Measurements from ENCODE around the gene FOXP4.

The FOXP4 gene

GRCh38 chr6:41568585-41569384, 22.6 kb downstream of the FOXP4 start:
- no peak overlapping the region for H3K9ac ChIP-seq
- peaks cover 15 to 71% (median 42%) of the 10 kb centered on the region in 11 experiments; a peak in 16 of 22 replicates for H4K20me1 ChIP-seq
- H3K4me1 ChIP-seq = peaks cover 25 to 51% (median 43%) of the 10 kb centered on the region in 10 experiments
- H3K27ac ChIP-seq = no peak overlapping the region
- no peak overlapping the region; a peak in 1 of 22 replicates for H3K4me2 ChIP-seq
- no peak for TF ChIP-seq Cebpa-rat (IDR thresholded peaks at IDR 0.05)
- H3K27me3 ChIP-seq = no peaks in the 10 kb centered on the region
- no peak overlapping the region for H3K4me3 ChIP-seq
- H3K9me3 ChIP-seq (replicated peaks in 1 of 11) = no peaks in the 10 kb centered on the region
- H3K36me3 ChIP-seq = peaks cover 42 to 91% (median 75%) of the 10 kb centered on the region in 11 experiments

GRCh38 chr6:41570259-41570615, 24.1 kb downstream of the FOXP4 start:
- Histone ChIP-seq H3K27ac (no peak overlapping the region), H3K4me3 (no peak overlapping the region), H3K36me3 (peaks cover 40 to 86% (median 77%) of the 10 kb centered on the region in 11 experiments), H3K9me3 (replicated peaks in 1 of 11) (no peaks in the 10 kb centered on the region), H4K20me1 (peaks cover 11 to 65% (median 45%) of the 10 kb centered on the region in 11 experiments; a peak in 14 of 22 replicates), H3K4me1 (peaks cover 34 to 63% (median 52%) of the 10 kb centered on the region in 10 experiments), H3K27me3 (no peaks in the 10 kb centered on the region), H3K4me2 (peak overlapping the region in 5 of 11 experiments; percentile 9 to 82 (median 65); a peak in 9 of 22 replicates), H3K9ac (peak overlapping the region in 1 of 11 experiments; percentile 15; a peak in 1 of 22 replicates)
- TF ChIP-seq Cebpa-rat (IDR thresholded peaks at IDR 0.05) = no peak

GRCh38 chr6:41571021-41571780, 25.0 kb downstream of the FOXP4 start:
- Histone ChIP-seq H3K36me3 (peaks cover 31 to 77% (median 68%) of the 10 kb centered on the region in 11 experiments), H3K27ac (peak overlapping the region in 2 of 11 experiments; percentile 18 to 34; a peak in 3 of 22 replicates), H3K4me3 (no peak overlapping the region), H4K20me1 (peaks cover 11 to 64% (median 39%) of the 10 kb centered on the region in 11 experiments; a peak in 14 of 22 replicates), H3K9me3 (replicated peaks in 1 of 11) (no peaks in the 10 kb centered on the region), H3K27me3 (no peaks in the 10 kb centered on the region), H3K4me2 (peak overlapping the region in 8 of 11 experiments; percentile 4 to 82 (median 38); a peak in 13 of 22 replicates), H3K9ac (peak overlapping the region in 1 of 11 experiments; percentile 15; a peak in 3 of 22 replicates), H3K4me1 (peaks cover 39 to 70% (median 56%) of the 10 kb centered on the region in 10 experiments)
- TF ChIP-seq Cebpa-rat (IDR thresholded peaks at IDR 0.05) = no peak

GRCh38 chr6:41572613-41573012, 26.4 kb downstream of the FOXP4 start:
- H3K4me1 ChIP-seq = peaks cover 53 to 84% (median 67%) of the 10 kb centered on the region in 10 experiments

GRCh38 chr6:41573276-41573675, 27.1 kb downstream of the FOXP4 start:
- Histone ChIP-seq H3K9ac (no peak overlapping the region), H3K9me3 (replicated peaks in 1 of 11) (no peaks in the 10 kb centered on the region), H3K27me3 (no peaks in the 10 kb centered on the region), H3K36me3 (peaks cover 10 to 59% (median 51%) of the 10 kb centered on the region in 11 experiments), H3K4me1 (peaks cover 60 to 90% (median 73%) of the 10 kb centered on the region in 10 experiments), H3K4me3 (no peak overlapping the region), H3K4me2 (peak overlapping the region in 7 of 11 experiments; percentile 25 to 82 (median 65); a peak in 11 of 22 replicates), H4K20me1 (peaks cover 19 to 77% (median 51%) of the 10 kb centered on the region in 11 experiments; a peak in 15 of 22 replicates), H3K27ac (no peak overlapping the region)
- TF ChIP-seq Cebpa-rat (IDR thresholded peaks at IDR 0.05) = no peak

More at GRCh38 chr6:41572613-41573012, 26.4 kb downstream of the FOXP4 start:
- no peak overlapping the region; a peak in 1 of 22 replicates for H3K9ac ChIP-seq
- H3K36me3 ChIP-seq = peaks cover 17 to 66% (median 58%) of the 10 kb centered on the region in 11 experiments
- H4K20me1 ChIP-seq = peaks cover 19 to 72% (median 45%) of the 10 kb centered on the region in 11 experiments; a peak in 15 of 22 replicates
- H3K27ac ChIP-seq = 0 out of 22 replicates have a peak overlapping the region, but pooled peaks of 1 of the 11 experiments have one; percentile 10
- H3K9me3 ChIP-seq (replicated peaks in 1 of 11) = no peaks in the 10 kb centered on the region
- H3K4me2 ChIP-seq = peak overlapping the region in 6 of 11 experiments; percentile 1 to 82 (median 59); a peak in 9 of 22 replicates
- no peak overlapping the region for H3K4me3 ChIP-seq
- no peaks in the 10 kb centered on the region for H3K27me3 ChIP-seq
- TF ChIP-seq Cebpa-rat (IDR thresholded peaks at IDR 0.05) = no peak

- no peak overlapping the region for H3K27ac ChIP-seq
- peaks cover 19 to 72% (median 44%) of the 10 kb centered on the region in 11 experiments; a peak in 15 of 22 replicates for H4K20me1 ChIP-seq
- no peaks in the 10 kb centered on the region for H3K9me3 ChIP-seq (replicated peaks in 1 of 11)
- H3K4me1 ChIP-seq = peaks cover 67 to 96% (median 77%) of the 10 kb centered on the region in 10 experiments
- no peak for TF ChIP-seq Cebpa-rat (IDR thresholded peaks at IDR 0.05)
- H3K27me3 ChIP-seq = no peaks in the 10 kb centered on the region
- H3K36me3 ChIP-seq = peaks cover 3 to 52% (median 45%) of the 10 kb centered on the region in 11 experiments; a peak in 19 of 22 replicates
- H3K4me2 ChIP-seq = peak overlapping the region; percentile 25 to 82 (median 54); a peak in 19 of 22 replicates
- H3K4me3 ChIP-seq = no peak overlapping the region
- H3K9ac ChIP-seq = no peak overlapping the region
These were observed 27.8 kb downstream of the FOXP4 start for GRCh38 chr6:41573985-41574384.

GRCh38 chr6:41575598-41575997, 29.4 kb downstream of the FOXP4 start:
- no peak for TF ChIP-seq Cebpa-rat (IDR thresholded peaks at IDR 0.05)
- Histone ChIP-seq H4K20me1 (peaks cover 15 to 68% (median 39%) of the 10 kb centered on the region in 11 experiments; a peak in 16 of 22 replicates), H3K27ac (no peak overlapping the region), H3K9ac (no peak overlapping the region), H3K9me3 (replicated peaks in 1 of 11) (no peaks in the 10 kb centered on the region), H3K4me1 (peaks cover 58 to 88% (median 69%) of the 10 kb centered on the region in 10 experiments), H3K4me3 (no peak overlapping the region), H3K27me3 (no peaks in the 10 kb centered on the region), H3K4me2 (peak overlapping the region in 5 of 11 experiments; percentile 25 to 57 (median 53); a peak in 4 of 22 replicates), H3K36me3 (peaks cover 0 to 50% (median 42%) of the 10 kb centered on the region in 11 experiments; a peak in 14 of 22 replicates)

- no peak for TF ChIP-seq Cebpa-rat (IDR thresholded peaks at IDR 0.05)
- no peaks in the 10 kb centered on the region for H3K27me3 ChIP-seq
- peak overlapping the region in 1 of 11 experiments; percentile 47; a peak in 1 of 22 replicates for H3K9ac ChIP-seq
- H3K27ac ChIP-seq = peak overlapping the region in 1 of 11 experiments; percentile 4; a peak in 1 of 22 replicates
- H3K4me1 ChIP-seq = peaks cover 60 to 88% (median 66%) of the 10 kb centered on the region in 10 experiments
- H3K9me3 ChIP-seq (replicated peaks in 1 of 11) = no peaks in the 10 kb centered on the region
- H4K20me1 ChIP-seq = peaks cover 19 to 63% (median 41%) of the 10 kb centered on the region in 11 experiments; a peak in 15 of 22 replicates
- peaks cover 0 to 50% (median 44%) of the 10 kb centered on the region in 11 experiments; a peak in 14 of 22 replicates for H3K36me3 ChIP-seq
- H3K4me2 ChIP-seq = peak overlapping the region in 8 of 11 experiments; percentile 29 to 78 (median 64); a peak in 12 of 22 replicates
- H3K4me3 ChIP-seq = no peak overlapping the region
These were observed 30.5 kb downstream of the FOXP4 start for GRCh38 chr6:41576667-41577066.

Data from BLaER1 treated with 17β-estradiol and CSF1 and Interleukin-3, amounts not matched to agents 10 nM and 100 nM (cell line).